Measurements from ENCODE around the gene NPSR1.
A peak's percentile ranks its signal among the peaks of the same experiment; 100 is the strongest.
"Not testable (repeated sequence)": the region's sequence is repeated elsewhere in the genome, so short reads cannot be mapped to it uniquely, and the experiment has no call there.

Gene NPSR1

DNA sequence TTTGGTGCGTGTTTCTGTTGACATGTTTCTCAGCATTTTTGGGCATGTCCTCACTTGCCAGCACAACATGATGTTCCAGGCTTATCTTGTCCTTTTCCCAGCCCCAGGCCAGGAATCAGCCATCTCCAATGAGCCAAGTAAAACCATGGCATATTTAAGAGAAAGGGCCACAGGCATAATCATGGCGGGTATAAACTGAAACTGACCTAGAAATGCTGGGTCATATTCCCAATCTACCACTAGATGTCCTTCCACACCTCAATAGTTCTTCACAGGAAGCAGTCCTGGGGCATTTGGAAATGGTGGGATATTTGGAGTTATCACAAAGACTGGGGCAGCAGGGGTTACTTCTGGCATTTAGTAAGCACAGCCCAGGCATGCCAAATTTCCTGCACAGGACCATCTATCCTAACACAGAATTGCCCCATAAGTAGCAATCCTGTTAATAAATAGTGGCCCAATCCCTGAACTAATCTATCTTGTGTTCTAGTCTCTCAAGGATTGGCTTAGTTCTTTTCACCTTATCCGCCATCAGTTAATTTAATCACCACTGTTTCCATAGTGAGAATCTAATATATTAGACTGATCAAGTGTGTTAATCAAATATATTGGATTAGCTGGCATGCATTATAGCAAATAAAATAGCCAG is 101.6 kb downstream of the NPSR1 start:
- DNase-seq: peak in 1 of 2 donors; percentile 43

DNA sequence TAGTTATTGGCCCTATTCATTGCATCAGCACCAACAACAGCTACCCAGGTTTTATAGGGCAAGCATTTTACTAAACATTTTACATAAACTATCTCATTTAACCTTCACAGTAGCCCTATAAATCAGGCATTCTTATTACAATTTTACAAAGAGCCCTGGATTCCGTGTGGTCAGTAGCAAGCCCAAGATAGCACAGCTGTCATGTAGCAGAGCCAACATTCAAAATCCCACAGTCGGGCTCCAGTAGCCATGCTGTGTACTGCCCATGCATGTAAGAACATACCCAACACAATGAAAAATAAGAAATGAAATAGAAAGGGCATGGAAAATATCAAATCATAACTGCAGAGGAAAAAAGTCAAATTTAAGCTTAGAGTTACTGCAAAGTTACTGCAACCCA is 102.3 kb downstream of the NPSR1 start:
- no peak for DNase-seq

DNA sequence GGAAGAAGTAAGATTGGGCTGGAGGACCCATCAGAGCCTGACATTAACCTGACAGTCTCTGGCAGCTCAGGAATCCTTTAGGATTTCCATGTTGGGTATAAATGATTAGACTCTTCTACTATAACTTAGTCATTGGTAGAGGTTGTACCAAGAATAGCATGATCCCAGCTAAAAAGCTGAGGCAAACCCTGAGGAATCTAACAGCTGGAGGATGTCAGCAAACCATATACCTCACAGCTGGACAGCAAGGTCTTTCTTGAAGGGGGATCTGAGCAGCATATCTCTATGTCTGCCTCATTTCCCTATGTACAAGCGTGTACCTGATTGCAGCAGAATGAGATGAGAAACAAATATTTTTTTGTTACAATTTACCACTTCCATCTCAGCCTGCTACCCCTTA is 103.2 kb downstream of the NPSR1 start:
- DNase-seq: no peak

DNA sequence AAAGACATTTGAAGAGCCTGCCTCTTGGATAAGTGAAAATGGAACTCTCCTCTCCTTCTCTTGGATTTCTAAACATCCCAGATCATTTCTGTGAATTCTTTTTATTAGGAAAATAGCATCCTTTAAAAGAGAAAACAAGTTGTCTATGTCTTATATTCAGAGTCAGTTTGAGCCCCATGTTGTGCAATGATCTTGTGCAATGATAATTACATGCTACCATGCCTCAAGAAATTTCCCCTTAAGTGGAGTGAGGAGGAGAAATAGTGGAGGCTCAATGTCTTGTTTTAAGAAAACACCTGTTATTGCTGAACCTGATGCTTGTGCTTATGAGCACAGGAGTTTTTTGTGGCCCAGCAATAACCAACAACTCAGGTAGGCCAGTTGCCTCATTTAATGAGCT is 103.6 kb downstream of the NPSR1 start:
- DNase-seq: no peak

DNA sequence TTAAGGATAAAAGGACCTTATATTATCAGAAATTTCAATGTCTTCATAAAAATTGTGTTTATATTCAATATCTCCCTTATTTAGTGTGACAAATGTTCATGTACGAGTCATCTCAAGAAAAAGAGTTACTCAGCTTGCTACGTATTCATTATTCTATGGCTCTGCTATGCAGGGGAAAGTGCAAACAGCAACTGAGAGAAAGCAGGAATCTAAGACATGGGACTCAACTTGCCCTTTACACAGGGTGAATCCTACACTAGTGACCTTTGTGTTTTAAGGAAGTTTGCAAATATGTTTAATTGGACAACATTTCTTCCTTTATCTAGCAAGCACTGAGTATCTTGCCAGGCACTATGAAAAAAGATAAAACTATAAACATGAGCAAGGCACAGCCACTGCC is 104.7 kb downstream of the NPSR1 start:
- no peak for DNase-seq

DNA sequence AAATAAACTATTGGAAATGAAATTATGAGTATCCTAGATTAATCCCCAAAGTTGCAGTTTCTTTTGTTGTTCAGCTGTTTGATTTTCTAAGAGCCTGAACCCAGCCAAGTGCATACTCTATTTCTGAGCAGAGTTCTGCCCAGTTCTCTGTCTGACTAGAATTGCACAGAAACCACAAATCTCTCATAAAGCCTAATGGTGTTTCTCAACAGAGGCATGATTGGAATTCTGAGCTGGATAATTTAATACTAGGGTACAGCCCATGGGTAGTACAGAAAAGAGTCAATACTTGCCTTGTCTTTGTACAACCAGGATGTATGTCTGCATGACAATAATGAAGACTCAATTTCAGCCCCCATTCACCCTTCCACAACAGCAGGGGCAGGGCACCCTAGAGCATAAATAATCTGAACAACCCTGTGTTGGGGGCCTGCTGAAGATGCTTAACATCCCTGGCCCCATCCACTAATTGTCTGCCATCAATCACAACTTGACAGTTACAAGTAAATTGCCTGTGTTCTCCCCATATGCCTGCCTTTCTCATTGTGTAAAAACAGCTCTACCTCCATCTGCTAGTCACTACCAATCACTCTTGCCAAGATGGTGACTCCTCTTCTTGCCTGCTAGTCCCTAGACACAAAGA is 114.4 kb downstream of the NPSR1 start:
- no peak for DNase-seq

DNA sequence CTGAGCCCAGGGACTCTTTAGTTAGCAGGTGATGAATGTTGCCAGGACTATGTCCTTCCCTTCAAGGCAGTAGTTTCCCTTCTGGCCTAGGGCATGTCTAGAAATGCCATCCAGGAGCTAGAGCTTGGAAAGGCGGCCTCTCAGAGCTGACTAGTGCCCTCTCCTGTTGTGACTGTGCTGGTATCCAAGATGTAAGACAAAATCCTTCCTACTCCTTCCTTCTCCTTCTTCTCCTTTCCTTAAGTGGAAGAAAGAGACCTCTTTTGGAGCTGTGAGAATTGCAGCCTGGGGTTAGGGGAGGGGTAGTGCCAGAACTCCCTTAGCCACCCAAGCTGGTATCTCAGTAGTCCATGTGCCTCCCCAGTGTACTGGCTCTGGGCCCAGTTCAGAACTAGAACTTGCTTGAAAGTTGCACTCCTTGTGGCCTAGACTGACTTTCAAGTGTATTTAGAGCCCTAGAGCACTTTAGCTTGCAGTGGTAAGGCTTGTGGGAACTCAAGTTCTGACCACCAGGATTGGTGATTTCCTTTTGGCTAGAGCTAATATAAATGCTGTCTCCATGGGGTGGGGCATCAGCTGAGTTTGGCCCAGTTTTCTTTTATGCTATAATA is 118.8 kb downstream of the NPSR1 start:
- DNase-seq: no peak

DNA sequence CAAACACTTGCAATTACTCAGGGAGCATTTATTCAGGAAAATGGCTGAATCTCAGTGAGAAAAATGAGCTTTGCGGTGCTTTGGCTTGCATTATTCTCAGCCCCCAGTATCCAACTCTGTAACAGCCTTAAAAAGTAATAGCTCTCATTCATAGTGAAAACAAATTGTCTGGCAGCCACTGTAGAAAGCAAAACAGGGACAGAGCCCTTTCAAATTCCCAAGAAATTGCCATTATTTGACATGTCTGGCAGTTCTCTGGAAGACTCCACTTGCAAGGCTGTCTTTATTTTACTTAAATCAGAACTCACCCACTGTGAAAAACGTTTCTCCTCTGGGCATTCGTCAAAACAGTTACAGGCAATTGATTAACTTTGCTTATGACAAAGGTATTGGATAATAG is 122.5 kb downstream of the NPSR1 start:
- no peak for DNase-seq

DNA sequence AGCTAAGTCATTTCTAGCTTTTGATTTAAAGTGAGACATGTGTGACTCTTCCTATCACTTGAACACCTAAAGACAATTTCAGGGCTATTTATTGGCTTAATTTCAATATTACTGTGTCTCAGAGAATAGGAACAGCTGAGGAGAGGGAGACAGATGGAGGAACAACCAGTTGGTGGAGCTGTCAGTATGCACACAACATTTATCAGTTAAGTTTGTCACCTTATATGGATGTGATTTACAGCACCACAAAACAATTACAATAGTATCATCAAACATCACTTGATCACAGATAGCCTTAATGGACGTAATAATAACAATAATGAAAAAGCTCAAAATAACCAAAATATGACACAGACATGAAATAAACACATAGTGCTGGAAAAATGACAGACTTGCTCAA is 129.6 kb downstream of the NPSR1 start:
- DNase-seq: no peak

DNA sequence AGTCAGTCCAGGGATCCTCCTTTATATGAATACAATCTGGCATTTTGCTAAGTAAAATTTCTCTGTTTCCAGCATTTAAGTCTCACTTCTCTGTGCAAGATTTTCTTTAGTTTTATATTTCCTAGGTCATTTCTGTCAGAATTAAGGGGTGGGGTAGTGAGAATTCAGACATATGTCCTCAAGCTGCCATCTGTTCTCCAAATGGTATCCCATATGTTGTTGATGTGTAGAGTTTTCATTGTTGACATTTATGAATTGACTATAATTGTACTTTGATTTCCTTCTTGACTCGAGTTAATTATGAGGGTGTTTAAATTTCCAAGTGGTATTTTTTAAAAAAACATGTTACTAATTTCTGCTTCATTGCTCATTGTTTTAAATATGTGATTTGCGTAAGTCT is 148.8 kb downstream of the NPSR1 start:
- DNase-seq: no peak

DNA sequence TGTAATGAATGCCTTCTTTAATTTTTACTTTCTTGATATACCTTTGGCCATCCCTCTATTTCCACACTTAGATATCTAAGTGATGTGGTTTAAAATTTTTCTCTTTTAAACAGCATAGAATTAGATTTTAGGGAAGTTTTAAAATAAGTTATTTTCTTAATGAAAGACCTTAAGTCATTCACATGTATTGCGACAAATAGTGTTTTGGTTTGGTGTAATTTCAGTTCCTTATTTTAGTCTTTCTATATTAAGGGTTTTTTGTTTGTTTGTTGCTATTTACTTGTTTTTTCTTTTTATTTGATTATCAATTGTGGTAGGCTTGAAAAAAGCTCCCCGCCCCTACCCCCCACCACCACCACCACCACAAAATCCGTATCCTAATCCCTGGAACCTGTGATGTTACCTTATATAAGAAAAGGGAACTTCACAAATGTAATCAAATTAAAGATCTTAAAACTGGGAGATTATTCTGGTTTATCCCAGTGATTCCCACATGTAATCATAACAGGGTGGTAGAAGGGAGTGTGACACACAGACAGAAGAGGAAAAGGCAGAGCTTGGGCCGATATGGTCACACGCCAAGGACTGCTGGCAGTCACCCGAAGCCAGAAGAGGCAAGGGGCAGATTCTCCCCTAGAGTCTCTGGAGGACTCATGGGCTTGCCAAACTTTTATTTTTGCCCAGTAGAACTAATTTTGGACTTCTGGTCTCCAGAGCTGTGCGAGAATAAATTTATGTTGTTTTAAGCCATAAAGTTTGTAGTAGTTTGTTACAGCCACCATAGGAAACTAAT is 149.7 kb downstream of the NPSR1 start:
- no peak for DNase-seq

DNA sequence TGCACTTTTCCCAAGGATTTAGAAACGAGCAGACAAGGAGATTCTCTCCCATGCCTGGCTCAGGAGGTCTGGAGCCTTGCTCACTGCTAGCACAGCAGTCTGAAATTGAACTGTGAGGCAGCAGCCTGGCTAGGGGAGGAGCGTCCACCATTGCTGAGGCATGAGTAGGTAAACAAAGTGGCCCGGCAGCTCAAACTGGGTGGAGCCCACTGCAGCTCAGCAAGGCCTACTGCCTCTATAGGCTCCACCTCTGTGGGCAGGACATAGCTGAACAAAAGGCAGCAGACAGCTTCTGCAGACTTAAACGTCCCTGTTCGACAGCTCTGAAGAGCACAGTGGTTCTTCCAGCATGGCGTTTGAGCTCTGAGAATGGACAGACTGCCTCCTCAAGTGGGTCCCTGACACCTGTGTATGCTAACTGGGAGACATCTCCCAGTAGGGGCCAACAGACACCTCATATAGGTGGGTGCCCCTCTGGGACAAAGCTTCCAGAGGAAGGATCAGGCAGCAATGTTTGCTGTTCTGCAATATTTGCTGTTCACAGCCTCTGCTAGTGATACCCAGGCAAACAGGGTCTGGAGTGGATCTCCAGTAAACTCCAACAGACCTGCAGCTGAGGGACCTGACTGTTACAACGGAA is 156.3 kb downstream of the NPSR1 start:
- not testable (repeated sequence) for DNase-seq

DNA sequence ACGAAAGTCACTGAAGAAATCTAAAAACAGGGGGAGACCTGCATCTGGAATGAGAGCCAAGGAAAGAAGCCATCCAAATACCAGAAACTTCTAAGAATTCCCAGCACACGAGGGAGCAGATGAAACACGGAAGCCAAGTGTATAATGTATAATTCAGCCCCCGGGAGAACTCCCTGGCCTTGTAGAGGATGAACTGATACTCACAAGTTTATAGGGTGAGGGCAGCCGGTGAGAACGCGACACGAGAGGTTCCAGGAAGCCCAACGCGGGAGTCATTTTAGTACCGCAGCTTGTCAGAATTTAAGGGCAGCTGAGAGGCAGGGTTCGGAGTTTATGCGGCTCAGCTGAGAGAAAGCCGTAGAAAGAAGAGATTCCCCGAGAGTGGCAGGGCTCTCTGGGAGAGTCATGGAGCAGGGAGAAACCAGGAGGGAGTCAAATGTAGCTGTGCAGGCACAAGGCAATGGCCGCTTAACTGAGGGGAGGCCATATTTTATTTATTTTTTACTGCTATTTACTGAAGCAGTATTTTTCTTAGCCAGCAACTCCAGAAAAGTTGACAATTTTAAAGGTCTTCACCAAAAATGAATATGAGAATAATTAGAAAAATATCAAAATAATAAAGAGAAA is 164.0 kb downstream of the NPSR1 start:
- DNase-seq: no peak

DNA sequence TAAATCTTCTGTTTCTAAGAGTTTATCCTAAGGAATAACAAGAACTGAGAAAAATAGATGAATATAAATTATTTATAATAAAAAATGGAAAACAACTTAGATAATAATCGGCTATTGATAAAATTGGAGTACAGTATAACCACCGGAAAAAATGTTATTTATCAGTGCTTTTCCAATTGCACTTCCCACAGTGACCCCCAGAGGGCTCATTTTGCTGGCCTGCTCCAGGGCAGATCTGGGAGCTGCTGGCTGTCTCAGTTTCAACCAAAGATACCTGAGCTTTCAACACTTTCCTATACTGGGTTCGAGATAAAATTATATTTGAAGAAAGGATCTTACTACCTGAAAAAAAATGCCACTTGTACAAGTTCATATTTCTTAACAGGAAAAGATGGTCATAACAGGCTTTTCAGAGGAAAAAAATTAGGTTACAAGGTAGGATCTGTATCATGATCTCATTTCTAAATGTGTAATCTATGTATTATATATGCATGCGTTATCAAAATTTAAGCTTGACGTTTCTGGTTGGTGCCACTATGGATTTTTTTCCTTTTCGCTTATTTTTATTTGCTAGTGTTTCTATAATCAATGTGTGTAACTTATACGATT is 165.7 kb downstream of the NPSR1 start:
- peak; percentile 24 to 37 for DNase-seq

DNA sequence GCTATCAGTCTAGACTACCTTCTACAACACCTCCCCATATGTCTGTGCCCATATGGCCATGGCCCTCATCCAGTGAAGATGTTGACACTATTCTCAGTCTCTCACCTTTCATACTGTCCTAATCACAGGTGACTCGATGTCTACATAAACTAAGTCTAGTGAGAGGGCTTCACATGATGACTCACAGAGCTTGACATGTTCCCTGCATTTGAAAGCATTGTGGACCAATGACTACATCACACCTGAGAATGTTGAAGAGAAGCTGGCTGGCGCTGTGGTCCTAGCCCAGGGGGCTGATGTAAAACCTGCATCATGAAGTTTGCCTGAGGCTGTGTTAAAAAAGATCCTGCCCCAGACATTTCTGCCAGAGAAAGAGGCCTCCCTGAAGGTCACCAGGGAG is 167.2 kb downstream of the NPSR1 start:
- no peak for DNase-seq

DNA sequence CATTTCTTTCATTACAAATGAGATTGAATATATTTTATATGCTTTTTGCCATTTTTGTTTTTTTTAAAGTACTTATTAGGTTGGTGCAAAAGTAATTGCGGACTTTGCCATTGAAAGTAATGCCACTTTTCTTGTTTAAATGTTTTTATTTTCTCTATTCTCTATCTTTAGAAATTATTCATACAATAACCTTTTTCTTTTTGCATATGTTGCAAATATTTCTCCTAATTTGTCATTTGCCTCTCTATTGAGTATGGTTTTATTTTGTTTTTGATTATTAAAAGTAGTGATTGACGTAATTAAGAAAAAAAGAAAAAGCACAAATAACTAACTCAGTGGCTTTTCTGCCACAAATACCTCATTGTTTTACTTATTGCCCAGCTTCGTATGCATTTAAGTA is 172.4 kb downstream of the NPSR1 start:
- no peak for DNase-seq

DNA sequence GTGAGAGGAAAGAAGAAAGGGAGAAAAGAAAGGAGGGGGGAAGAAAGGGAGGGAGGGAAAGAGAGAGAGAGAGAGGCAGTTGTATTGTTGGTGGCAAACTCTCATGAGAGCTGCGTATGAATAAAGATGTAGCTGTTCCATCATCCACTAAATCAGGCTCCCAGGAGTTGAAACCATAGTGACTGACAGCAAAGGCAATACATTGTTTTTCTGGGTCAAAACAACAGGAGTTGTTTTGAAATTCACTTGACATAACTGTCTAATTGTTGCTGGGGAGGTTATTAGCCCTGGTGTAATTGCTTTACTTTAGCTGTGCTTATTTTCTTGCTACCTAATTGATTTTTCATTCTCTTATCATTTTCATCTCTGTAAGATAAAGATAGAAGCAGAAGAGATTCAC is 173.4 kb downstream of the NPSR1 start:
- DNase-seq: no peak

DNA sequence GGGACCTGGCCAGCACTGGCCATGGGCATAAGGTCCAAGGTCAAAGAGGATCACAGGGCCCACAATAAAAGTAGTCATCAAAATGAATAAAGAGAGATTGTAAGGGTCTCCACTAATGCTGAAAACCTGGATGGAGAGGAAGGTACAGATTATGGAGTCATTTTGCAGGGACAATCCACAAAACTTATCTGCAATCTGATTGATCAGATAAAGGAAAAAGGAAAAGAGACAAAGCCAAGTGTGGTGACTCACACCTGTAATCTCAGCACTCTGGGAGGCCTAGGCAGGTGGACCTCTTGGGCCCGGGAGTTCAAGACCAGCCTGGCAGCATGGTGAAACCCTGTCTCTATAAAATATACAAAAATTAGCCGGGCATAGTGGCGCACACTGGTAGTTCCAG is 174.0 kb downstream of the NPSR1 start:
- no peak for DNase-seq

DNA sequence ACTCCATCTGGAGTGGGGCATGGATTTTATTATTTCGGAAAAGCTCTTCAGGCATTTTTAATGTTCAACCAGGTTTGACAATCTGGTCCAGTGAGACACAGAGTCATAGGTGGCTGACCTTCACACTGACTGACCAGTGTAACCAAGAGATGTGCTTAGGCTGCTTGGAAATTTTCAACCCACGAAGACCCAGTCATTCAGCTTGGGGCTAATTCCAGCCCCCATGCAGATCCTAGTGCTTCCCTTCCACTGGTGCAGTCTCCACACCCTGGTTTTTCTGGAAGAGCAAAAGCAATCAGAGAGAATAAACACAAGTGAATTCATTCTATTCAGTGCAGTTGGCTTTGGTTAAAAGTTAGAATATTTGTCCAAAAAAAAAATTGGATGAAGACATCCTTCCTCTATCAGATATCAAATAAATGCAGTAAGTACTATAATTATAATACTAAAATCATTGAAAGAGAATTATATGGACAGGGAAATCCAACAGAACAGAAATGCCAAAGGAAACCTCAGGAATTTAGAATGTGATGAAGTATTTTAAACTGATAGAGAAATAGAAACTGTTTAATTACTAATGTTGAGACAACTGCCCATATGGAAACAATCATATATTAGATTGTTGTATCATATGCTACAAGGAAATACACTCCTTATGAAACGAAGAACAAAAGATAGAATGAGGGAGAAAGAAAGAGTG is 178.0 kb downstream of the NPSR1 start:
- DNase-seq: no peak

DNA sequence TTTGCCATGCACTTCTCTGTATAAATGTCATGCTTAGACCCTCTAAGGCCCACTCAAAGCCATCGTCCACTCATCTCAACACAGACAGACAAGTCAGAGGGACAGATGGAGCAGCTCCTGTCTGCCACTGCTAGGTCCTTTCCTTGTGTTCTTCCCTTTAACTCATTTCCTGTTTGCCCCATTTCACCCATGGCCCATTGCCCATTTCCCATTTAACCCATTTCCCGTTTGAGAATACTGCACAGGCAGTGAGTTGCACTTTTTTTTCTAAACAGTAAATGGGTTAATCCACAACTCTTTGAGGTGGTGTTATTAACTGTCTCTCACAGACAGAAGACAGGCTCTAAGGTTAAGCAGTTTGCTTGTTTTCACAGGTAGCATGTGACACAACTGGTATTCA is 179.3 kb downstream of the NPSR1 start:
- no peak for DNase-seq

DNA sequence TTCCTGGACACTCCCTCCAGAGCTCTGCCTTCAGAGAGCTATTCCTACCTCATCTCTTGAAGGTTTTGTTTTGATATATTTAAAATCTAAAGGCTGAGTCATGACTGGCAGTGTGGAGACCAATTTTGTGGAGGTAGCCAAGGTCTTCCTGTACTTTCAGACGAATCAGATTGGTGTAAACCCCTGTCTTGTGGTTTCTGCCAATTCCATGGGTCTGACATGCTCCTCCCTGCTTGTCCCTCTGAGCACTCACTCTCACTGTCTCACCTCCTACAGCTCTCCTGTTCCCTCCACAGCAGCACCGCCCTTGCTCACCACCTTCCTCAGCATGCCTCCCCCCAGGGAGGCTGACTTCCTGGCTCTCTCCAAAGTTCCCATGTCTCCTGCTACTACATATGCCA is 179.8 kb downstream of the NPSR1 start:
- no peak for DNase-seq

DNA sequence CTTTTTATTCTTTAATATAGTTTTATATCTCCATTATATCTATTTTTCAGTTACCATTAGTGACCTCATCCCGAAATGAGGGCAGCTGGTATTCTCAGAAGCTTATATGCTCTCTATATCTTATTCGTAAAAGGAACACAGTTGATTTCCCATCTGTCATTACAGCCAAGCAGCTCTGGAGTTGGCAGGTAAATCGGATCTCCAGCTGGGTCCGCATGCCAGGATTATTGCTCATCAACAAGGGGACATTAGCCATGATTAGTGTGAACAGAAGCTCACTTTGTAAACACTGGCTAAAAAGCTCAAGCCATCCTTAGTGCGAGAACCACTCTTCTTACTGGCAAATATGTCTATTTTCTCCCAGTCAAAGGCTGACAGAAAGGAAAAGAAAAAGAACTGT is 180.3 kb downstream of the NPSR1 start:
- DNase-seq: no peak
